Right atrium auricular region (tissue), 2 donors: ENCODE data around the gene STX10. TPM values are rescaled to one million over a fixed set of nuclear protein-coding genes. Genes with fewer than 3 reads are reported as not detected.

Experiments
- DNase-seq: peaks from one replicate; pipeline ENCODE4 v3.0.0-alpha.2; 2019; ENCODE audit warnings: low spot score
- H3K27ac ChIP-seq, 2 donors: fragments of 200-600 bp; sonication (generic); 1 replicate in 1 of 2; 2 replicates in 1 of 2; pipeline ENCODE4 v1.5.1; 2016 to 2019
- H3K27me3 ChIP-seq, 2 donors: fragments of 200-600 bp; sonication (generic); one replicate each; pipeline versions ENCODE4 v1.5.1 to v1.6.0; 2017 to 2019
- H3K36me3 ChIP-seq: fragments of 200-600 bp; sonication (generic); one replicate; pipeline ENCODE4 v1.5.1; 2016
- H3K4me1 ChIP-seq, 2 donors: fragments of 200-600 bp; sonication (generic); one replicate each; pipeline versions ENCODE4 v1.5.1 to v1.6.0; 2017 to 2019
- H3K4me3 ChIP-seq, 2 donors: fragments of 200-600 bp; sonication (generic); 1 replicate in 1 of 2; 2 replicates in 1 of 2; pipeline ENCODE4 v1.5.1; 2017 to 2019; ENCODE audit warnings: mild to moderate bottlenecking in 1 of 2, moderate library complexity in 1 of 2
- H3K9me3 ChIP-seq, 2 donors: fragments of 200-600 bp; sonication (generic); one replicate each; pipeline ENCODE4 v1.5.1; 2019
- CTCF ChIP-seq, 2 donors: fragments of 200-600 bp; sonication (generic); IDR thresholded peaks; one replicate each; pipeline ENCODE4 v1.5.1; 2019; ENCODE audit warnings: antibody characterized with exemption in 2 of 2
- total RNA-seq, 2 donors: library from RNA; depleted of rRNA; stranded (reverse); fragments of >200 nt; gene quantifications; one replicate each; pipeline ENCODE4 v1.1.0, GENCODE V29; 2016

The STX10 gene
- total RNA-seq, 2 donors from 2014 or later: 33.1 to 39.2 TPM

- Histone ChIP-seq H3K4me3 (no peak overlapping the region), H3K27me3 (no peaks in the 10 kb centered on the region), H3K9me3 (no peaks in the 10 kb centered on the region), H3K4me1 (peaks cover 0 to 14% of the 10 kb centered on the region in 2 donors), H3K27ac (no peak overlapping the region), H3K36me3 (peaks cover 9% of the 10 kb centered on the region)
- TF ChIP-seq CTCF (IDR thresholded peaks at IDR 0.05): no peak
- DNase-seq: no peak
Observed at GRCh38 chr19:13146763-13147563, 3.2 kb downstream of the STX10 start.

- no peak for TF ChIP-seq CTCF (IDR thresholded peaks at IDR 0.05)
- Histone ChIP-seq H3K27me3 (no peaks in the 10 kb centered on the region), H3K4me1 (peaks cover 0 to 6% of the 10 kb centered on the region in 2 donors), H3K36me3 (peaks cover 49% of the 10 kb centered on the region), H3K9me3 (no peaks in the 10 kb centered on the region), H3K27ac (no peak overlapping the region), H3K4me3 (no peak overlapping the region)
- no peak for DNase-seq
Observed at GRCh38 chr19:13139633-13140311, 10.4 kb downstream of the STX10 start.

- no peaks in the 10 kb centered on the region for H3K9me3 ChIP-seq
- H3K4me3 ChIP-seq: no peak overlapping the region
- no peaks in the 10 kb centered on the region for H3K27me3 ChIP-seq
- peaks cover 42% of the 10 kb centered on the region for H3K36me3 ChIP-seq
- DNase-seq: no peak
- no peak overlapping the region for H3K27ac ChIP-seq
- no peak for TF ChIP-seq CTCF (IDR thresholded peaks at IDR 0.05)
- peaks cover 0 to 15% of the 10 kb centered on the region in 2 donors for H3K4me1 ChIP-seq
Observed at GRCh38 chr19:13138916-13139198, 11.3 kb downstream of the STX10 start.

- no peak overlapping the region for H3K4me3 ChIP-seq
- TF ChIP-seq CTCF (IDR thresholded peaks at IDR 0.05): no peak
- no peaks in the 10 kb centered on the region for H3K27me3 ChIP-seq
- no peak for DNase-seq
- H3K36me3 ChIP-seq: peaks cover 41% of the 10 kb centered on the region
- no peak overlapping the region for H3K27ac ChIP-seq
- H3K9me3 ChIP-seq: no peaks in the 10 kb centered on the region
- H3K4me1 ChIP-seq: peaks cover 0 to 19% of the 10 kb centered on the region in 2 donors
Observed at GRCh38 chr19:13138171-13138915, 11.8 kb downstream of the STX10 start.

GRCh38 chr19:13137290-13137794, 12.8 kb downstream of the STX10 start:
- no peak for TF ChIP-seq CTCF (IDR thresholded peaks at IDR 0.05)
- no peak overlapping the region for H3K4me3 ChIP-seq
- DNase-seq: no peak
- peaks cover 0 to 19% of the 10 kb centered on the region in 2 donors for H3K4me1 ChIP-seq
- no peaks in the 10 kb centered on the region for H3K9me3 ChIP-seq
- H3K27me3 ChIP-seq: no peaks in the 10 kb centered on the region
- peaks cover 41% of the 10 kb centered on the region for H3K36me3 ChIP-seq
- H3K27ac ChIP-seq: no peak overlapping the region
